Suppressor macrophage treated with lipopolysaccharide for 1 hour (primary cell): ENCODE results near the gene CCDC92.
"Not testable (repeated sequence)": the region's sequence is repeated elsewhere in the genome, so short reads cannot be mapped to it uniquely, and the experiment has no call there.

ENCODE experiments used
- DNase-seq, 3 donors: peaks; one replicate each; pipeline ENCODE4 v3.0.0-alpha.2; 2020 to 2022

CCDC92 gene

GRCh38 chr12:123936471-123936870, 36.2 kb downstream of the CCDC92 start:
- DNase-seq, result no peak

GRCh38 chr12:123935956-123936355, 36.7 kb downstream of the CCDC92 start:
- DNase-seq, result no peak

GRCh38 chr12:123934829-123935228, 37.8 kb downstream of the CCDC92 start:
- peak; percentile 34 to 59 (median 35) for DNase-seq

- DNase-seq, result no peak
These were observed 38.5 kb downstream of the CCDC92 start for GRCh38 chr12:123934016-123934620.

- no peak for DNase-seq
These were observed 39.4 kb downstream of the CCDC92 start for GRCh38 chr12:123933214-123933613.

GRCh38 chr12:123931686-123932321, 40.8 kb downstream of the CCDC92 start:
- DNase-seq, result no peak

- no peak for DNase-seq
These were observed 42.6 kb downstream of the CCDC92 start for GRCh38 chr12:123929946-123930583.

- no peak for DNase-seq
These were observed 43.7 kb downstream of the CCDC92 start for GRCh38 chr12:123928897-123929296.

GRCh38 chr12:123928274-123928865, 44.3 kb downstream of the CCDC92 start:
- peak; percentile 21 to 40 (median 29) for DNase-seq

GRCh38 chr12:123924539-123924938, 48.1 kb downstream of the CCDC92 start:
- no peak for DNase-seq

- DNase-seq, result peak; percentile 41 to 49 (median 48)
These were observed 48.7 kb downstream of the CCDC92 start for GRCh38 chr12:123923927-123924326.

GRCh38 chr12:123923038-123923437, 49.6 kb downstream of the CCDC92 start:
- DNase-seq, result no peak

- no peak for DNase-seq
These were observed 52.7 kb downstream of the CCDC92 start for GRCh38 chr12:123919980-123920360.

- DNase-seq, result no peak
These were observed 55.2 kb downstream of the CCDC92 start for GRCh38 chr12:123917337-123917850.

- no peak for DNase-seq
These were observed 55.9 kb downstream of the CCDC92 start for GRCh38 chr12:123916729-123917128.

GRCh38 chr12:123914726-123915333, 57.8 kb downstream of the CCDC92 start:
- DNase-seq, result no peak

- no peak for DNase-seq
These were observed 59.9 kb downstream of the CCDC92 start for GRCh38 chr12:123912415-123913380.

- DNase-seq, result not testable (repeated sequence)
These were observed 60.8 kb downstream of the CCDC92 start for GRCh38 chr12:123911672-123912409.

GRCh38 chr12:123910761-123911193, 61.9 kb downstream of the CCDC92 start:
- DNase-seq, result no peak

GRCh38 chr12:123910057-123910456, 62.6 kb downstream of the CCDC92 start:
- no peak for DNase-seq
